Neural crest cell (in vitro differentiated cells): ENCODE results near the gene ZMIZ1. TPM values are rescaled to one million over a fixed set of nuclear protein-coding genes. Genes with fewer than 3 reads are reported as not detected.
A peak's percentile ranks its signal among the peaks of the same experiment; 100 is the strongest.

Source experiments
- DNase-seq: peaks from one replicate; pipeline ENCODE4 v3.0.0; 2021; ENCODE audit warnings: low read depth, mixed read lengths, low spot score
- H3K27ac Mint-ChIP-seq: one replicate; pipeline ENCODE4 v1.8.0; 2021; ENCODE audit warnings: mild to moderate bottlenecking, mixed read lengths; ENCODE audit not compliant: unreplicated experiment
- H3K27me3 Mint-ChIP-seq: 2 replicates; pipeline ENCODE4 v1.8.0; 2021; ENCODE audit warnings: low read depth, mild to moderate bottlenecking, mixed read lengths
- H3K36me3 Mint-ChIP-seq: 2 replicates; pipeline ENCODE4 v1.8.0; 2021; ENCODE audit warnings: low read depth, mild to moderate bottlenecking, mixed read lengths
- H3K4me1 Mint-ChIP-seq: 2 replicates; pipeline ENCODE4 v1.8.0; 2021; ENCODE audit warnings: mixed read lengths
- H3K4me3 Mint-ChIP-seq: one replicate; pipeline ENCODE4 v1.8.0; 2021; ENCODE audit warnings: mild to moderate bottlenecking, mixed read lengths
- H3K9me3 Mint-ChIP-seq: 2 replicates; pipeline ENCODE4 v1.8.0; 2021; ENCODE audit warnings: mixed read lengths
- CTCF ChIP-seq: fragments of 200-600 bp; sonication (generic); conservative IDR thresholded peaks from 2 replicates; pipeline ENCODE4 v1.5.0; 2021; ENCODE audit warnings: antibody characterized with exemption, mild to moderate bottlenecking
- total RNA-seq: library from RNA; stranded (reverse); gene quantifications from 2 replicates; pipeline ENCODE4 v1.2.1, GENCODE V29; 2021

Gene ZMIZ1
- total RNA-seq, 1 donor from 2014 or later = 92.0 TPM

DNA sequence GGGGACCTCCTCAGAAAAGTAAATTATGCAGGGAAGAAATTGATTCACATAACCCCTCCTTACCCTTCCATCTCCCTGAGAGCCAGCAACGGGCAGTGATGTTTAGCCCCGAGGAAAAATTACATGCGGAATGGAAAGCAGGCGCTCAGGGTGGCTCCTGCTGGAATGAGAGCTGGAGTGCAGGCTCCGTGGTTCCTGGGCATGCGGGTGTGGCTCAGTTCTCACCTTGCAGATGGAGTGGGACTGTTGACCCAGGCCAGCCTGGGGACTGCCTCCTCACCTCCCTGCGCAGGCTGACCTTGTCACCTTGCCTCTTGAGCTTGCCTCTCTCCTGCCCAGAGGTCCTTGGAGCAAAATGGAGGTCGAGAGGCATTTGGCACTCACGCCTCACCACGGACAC is 195.2 kb downstream of the ZMIZ1 start:
- no peak for TF ChIP-seq CTCF
- peaks cover 69% of the 10 kb centered on the region for H3K4me1 Mint-ChIP-seq
- no peaks in the 10 kb centered on the region for H3K9me3 Mint-ChIP-seq
- no peak for DNase-seq
- no peaks in the 10 kb centered on the region for H3K27me3 Mint-ChIP-seq
- no peaks in the 10 kb centered on the region for H3K36me3 Mint-ChIP-seq
- H3K4me3 Mint-ChIP-seq = no peak overlapping the region
- H3K27ac Mint-ChIP-seq = no peak overlapping the region

- H3K27me3 Mint-ChIP-seq = no peaks in the 10 kb centered on the region
- H3K4me3 Mint-ChIP-seq = peak overlapping the region; percentile 59
- H3K4me1 Mint-ChIP-seq = peaks cover 71% of the 10 kb centered on the region
- no peaks in the 10 kb centered on the region for H3K9me3 Mint-ChIP-seq
- no peaks in the 10 kb centered on the region for H3K36me3 Mint-ChIP-seq
- no peak for DNase-seq
- no peak for TF ChIP-seq CTCF
- H3K27ac Mint-ChIP-seq = no peak overlapping the region
Observed at GRCh38 chr10:79264942-79265341, 196.2 kb downstream of the ZMIZ1 start.

DNA sequence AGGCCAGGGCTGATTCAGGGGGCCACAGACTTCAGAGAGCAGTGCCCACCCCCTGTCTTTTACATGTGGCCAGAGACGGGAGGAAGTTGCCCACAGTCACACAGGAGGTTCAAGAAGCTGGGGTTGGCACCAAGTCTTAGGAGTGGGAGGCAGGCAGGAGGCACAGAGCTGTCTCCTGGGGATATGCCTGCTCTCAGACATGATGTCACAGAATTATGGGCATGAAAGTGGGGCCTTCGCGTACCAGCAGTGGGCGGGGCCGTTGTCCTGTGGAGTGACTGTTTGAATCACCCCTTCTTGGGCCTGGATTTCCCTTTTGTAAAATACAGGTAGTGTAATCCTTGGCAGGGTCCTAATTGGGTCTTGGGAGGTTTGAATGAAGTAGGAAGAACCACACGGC is 197.3 kb downstream of the ZMIZ1 start:
- peaks cover 71% of the 10 kb centered on the region for H3K4me1 Mint-ChIP-seq
- H3K9me3 Mint-ChIP-seq = no peaks in the 10 kb centered on the region
- no peak overlapping the region for H3K27ac Mint-ChIP-seq
- no peak for DNase-seq
- H3K36me3 Mint-ChIP-seq = no peaks in the 10 kb centered on the region
- no peaks in the 10 kb centered on the region for H3K27me3 Mint-ChIP-seq
- H3K4me3 Mint-ChIP-seq = no peak overlapping the region
- no peak for TF ChIP-seq CTCF

DNA sequence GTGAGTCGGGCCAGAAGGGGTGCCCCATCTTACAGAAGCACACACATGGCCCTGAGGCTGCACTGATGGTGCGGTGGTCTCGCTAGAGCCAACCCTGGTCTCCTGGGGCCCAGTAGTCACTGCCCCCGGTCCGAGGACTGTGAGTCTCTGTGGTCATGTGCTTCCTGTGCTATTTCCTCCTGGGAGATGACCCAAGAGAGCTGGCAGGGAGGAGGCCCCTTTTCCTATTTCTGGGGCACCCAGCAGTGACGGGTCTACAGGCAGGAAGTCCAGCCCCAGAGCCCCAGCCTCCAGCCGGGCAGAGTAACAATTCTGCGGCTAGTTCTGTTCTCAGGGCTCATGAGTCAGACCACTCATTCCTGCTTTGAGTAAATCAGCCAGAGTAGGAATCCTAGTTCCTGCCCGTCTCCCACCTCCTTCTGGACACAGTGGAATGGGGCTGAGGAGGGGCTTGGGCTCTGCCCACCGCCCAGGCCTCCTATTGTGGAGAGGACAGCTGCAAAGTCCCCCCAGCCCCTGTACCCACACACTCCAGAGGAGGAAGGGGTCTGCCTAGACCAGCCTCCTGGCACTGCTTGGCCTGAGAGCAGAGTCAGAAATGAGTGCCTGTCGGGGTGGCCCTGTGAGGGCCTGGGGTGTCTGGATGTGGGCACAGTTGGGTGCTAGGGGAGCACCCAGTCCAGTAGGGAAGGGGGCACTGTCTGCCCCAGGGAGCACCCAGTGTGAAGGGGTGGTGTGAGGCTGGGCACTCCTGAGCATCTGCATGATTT is 198.0 kb downstream of the ZMIZ1 start:
- H3K27me3 Mint-ChIP-seq = no peaks in the 10 kb centered on the region
- H3K9me3 Mint-ChIP-seq = no peaks in the 10 kb centered on the region
- H3K27ac Mint-ChIP-seq = peak overlapping the region; percentile 83
- peaks cover 70% of the 10 kb centered on the region for H3K4me1 Mint-ChIP-seq
- H3K36me3 Mint-ChIP-seq = no peaks in the 10 kb centered on the region
- TF ChIP-seq CTCF = no peak
- H3K4me3 Mint-ChIP-seq = peak overlapping the region; percentile 13
- no peak for DNase-seq

- no peaks in the 10 kb centered on the region for H3K36me3 Mint-ChIP-seq
- H3K4me1 Mint-ChIP-seq = peaks cover 68% of the 10 kb centered on the region
- H3K27ac Mint-ChIP-seq = no peak overlapping the region
Observed at GRCh38 chr10:79267499-79267898, 198.7 kb downstream of the ZMIZ1 start.

More at GRCh38 chr10:79267499-79267898, 198.7 kb downstream of the ZMIZ1 start:
- no peak for DNase-seq
- no peaks in the 10 kb centered on the region for H3K27me3 Mint-ChIP-seq
- no peaks in the 10 kb centered on the region for H3K9me3 Mint-ChIP-seq
- no peak overlapping the region for H3K4me3 Mint-ChIP-seq
- no peak for TF ChIP-seq CTCF
